HS-27A (cell line): Measurements from ENCODE around the gene BCDIN3D.
"Not testable (repeated sequence)": the region's sequence is repeated elsewhere in the genome, so short reads cannot be mapped to it uniquely, and the experiment has no call there.

ENCODE experiments used
- DNase-seq: peaks from one replicate; pipeline ENCODE4 v3.0.0-alpha.2; 2012; ENCODE audit warnings: low read depth, missing footprints

BCDIN3D gene

DNA sequence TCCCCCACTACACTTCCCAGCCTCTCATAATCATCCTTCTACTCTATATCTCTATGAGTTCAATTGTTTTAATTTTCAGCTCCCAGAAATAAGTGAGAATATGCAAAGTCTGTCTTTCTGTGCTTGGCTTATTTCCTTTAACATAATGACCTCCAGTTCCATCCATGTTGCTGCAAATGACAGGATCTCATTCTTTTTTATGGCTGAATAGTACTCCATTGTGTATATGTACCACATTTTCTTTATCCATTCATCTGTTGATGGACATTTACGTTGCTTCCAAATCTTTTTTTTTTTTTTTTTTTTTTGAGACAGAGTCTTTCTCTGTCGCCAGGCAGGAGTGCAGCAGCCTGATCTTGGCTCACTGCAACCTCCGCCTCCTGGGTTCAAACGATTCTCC lies 13.0 kb upstream of the BCDIN3D start:
- not testable (repeated sequence) for DNase-seq

DNA sequence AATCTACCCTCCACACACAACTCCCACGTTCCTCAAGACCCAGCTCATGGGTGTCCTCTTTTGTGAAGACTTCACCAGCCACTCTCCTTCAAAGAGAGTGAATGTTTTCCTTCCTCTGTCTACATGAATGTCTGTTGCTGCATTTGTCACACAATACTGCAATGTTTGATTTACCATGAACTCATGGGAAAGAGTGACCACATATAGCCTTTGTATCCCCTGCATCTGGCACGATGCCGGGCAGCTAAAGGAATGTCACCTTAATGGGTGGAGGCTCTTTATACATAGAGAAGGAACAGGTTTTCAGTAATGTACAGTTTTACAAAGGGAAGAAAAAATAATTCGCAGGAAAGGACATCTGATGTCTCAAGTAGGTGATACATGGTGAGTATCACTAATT lies 12.1 kb upstream of the BCDIN3D start:
- DNase-seq, result no peak

DNA sequence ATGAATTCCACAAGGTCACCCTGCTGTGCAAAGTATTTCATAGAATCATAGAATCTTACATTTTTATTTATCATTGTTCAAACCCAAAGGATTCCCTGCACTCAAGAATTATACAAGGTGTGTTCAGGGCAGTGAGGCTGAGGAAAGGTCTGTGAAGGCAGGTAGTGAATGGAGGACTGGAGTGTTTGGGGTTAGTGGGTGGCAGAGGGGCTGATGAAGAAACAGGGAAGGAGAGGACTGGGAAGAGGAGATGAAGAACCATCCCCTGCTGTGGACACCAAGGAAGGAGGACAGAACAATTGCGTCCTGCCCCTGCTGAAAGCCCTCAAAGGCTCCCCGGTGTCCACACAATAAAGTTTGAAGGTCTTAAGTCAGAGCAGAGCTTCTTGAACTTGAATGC lies 10.8 kb upstream of the BCDIN3D start:
- DNase-seq, result no peak

DNA sequence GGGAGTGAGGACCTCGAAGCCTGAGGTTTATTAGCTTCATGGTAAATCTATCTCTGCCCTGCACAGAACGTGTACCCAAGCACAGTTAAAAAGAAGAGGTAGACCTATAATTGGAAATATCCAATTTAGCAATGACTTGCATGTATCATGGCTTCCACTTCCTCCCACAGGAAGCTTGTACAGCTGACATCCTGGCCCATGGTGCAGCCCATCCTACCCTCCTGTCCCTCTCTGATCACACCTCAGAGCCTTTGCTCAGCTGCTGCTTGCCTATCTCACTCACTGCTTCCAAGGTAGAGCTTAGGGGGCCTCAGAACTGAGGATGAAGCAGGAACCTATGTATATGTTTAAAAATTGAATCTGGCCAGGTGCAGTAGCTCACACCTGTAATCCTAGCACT lies 4.3 kb upstream of the BCDIN3D start:
- no peak for DNase-seq

DNA sequence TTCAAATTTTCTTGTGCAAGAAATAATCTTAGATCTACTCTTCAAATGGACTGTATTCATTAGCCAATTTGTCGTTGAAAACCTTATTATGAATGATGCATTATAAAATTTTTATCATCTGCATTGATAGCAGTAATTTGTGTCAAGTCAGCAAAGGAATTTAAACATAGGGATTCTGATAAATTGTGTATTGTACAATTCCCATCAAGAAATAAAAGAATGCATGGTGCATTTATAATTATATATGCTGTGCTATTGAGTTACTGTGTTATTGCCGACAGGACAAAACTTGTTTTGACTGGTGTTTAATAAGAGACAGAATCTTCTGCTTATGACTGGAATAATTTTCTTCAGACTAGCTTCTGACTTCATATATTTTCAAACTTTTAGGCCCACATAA lies 3.1 kb upstream of the BCDIN3D start:
- no peak for DNase-seq

DNA sequence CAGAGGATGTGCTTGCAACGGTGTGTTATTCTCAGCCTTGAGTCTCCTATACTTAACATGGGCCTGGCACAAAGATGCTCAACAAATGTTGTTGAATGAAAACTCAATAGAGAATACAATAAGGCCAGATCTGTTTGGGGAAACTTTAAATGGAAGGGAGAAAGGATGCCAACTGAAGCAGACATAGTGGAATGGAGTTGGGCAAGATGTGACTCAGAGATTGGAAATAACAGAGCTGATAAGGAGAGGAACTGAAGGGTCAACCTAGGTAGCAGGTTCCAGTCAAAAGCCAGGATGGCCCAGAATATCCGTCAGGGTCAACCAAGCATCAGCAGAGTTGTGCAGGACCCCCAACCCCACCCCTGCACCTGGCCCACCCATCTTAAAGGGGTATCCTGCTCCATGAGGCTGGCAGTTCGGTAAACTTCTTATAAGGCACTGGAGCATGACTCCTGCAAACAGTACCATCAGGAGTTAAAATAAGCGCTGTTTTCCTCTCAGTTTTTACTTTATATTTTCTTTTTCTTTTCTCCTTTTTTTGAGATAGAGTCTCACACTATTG lies 1.1 kb upstream of the BCDIN3D start:
- DNase-seq, result no peak

DNA sequence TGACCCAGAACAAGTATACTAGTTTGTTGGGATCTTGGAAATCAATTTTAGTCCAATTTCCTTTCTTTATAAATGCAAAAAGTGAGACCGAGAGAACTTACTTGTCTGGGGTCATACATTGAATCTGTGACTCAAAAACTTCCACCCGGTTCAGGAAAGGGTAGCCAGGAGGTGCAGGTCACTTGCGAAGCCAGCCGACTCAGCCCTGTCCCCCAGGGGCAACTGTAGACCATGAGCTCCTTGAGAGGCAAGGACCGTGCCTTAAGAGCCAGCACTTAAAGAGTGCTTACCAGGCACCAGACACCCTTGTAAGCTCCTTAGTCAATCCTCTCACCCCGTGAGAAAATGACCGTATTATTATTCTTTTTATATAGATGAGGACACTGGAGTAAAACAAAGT lies 505 bp upstream of the BCDIN3D start:
- no peak for DNase-seq

DNA sequence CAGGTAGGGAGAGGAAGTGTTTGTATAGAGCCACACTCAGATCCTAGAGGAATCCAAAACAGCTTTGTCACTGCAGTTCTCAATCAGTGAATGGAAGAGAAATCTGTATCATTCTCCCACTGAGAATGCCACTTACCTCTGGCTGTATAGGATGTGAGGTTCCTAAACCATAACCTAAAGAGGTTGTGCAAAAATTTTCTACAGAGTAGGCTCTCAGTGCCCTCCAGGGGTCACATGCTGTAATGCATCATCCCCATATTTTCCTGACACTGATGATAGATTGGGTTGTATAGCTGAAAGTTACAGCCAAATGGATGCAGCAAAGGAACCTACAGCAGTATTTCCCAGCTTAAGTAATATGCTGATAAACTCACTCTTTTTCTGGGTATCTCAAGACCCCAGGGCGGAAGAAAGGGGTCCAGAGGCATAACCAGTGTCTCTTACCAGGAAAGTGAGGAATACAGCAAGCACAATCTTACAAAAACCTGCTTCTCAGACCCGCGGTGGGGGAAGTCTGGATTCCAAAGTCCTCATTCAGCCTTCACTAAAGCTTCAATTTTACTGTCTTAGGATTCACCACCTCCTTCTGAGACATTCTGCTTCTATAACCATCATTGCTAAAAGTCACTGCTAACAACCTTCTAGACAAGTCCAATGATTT lies 3.8 kb downstream of the BCDIN3D start:
- DNase-seq, result peak; percentile 12

DNA sequence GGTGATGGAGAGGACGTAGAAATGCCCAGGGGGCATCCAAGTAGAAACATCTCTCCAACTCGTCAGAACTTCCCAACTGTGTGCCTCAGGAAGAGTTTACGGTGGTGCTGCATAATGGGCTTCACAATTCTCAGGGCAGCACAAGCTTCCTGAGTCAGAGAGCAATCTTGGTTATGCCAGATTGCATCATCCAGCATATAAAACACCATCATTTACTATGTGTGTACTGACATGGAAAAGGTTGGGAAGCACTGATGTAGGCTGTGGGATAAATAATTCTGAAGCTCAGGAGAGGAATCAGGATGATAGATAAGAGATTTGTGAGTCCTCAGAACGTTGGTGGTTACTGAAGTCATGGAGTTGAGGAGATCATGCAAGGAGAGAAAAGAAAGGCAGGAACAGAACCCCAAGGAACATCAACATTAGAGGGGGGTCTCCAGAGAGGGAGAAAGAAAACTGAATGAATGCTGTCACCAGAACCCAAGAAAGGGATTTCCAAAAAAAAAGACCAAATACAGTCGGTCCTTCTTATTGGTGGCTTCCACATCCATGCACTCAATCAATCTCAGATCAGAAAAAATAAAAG lies 10.0 kb downstream of the BCDIN3D start:
- no peak for DNase-seq

DNA sequence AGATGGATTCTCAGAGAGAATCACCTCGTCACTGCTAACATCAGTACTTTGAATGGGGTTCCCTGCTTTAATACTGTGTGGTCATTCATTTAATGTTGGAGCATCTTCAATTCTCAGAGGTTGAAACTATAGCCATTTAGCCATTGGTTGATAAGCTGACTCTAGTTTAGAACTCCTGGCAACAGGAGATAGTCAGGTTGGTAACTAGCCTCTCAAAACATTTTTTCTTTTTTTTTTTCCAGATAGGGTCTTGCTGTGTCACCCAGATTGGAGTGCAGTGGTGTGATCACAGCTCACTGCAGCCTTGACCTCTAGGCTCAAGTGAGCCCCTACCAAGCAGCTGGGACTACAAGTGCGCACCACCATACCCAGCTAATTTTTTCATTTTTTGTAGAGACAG lies 11.2 kb downstream of the BCDIN3D start:
- no peak for DNase-seq

DNA sequence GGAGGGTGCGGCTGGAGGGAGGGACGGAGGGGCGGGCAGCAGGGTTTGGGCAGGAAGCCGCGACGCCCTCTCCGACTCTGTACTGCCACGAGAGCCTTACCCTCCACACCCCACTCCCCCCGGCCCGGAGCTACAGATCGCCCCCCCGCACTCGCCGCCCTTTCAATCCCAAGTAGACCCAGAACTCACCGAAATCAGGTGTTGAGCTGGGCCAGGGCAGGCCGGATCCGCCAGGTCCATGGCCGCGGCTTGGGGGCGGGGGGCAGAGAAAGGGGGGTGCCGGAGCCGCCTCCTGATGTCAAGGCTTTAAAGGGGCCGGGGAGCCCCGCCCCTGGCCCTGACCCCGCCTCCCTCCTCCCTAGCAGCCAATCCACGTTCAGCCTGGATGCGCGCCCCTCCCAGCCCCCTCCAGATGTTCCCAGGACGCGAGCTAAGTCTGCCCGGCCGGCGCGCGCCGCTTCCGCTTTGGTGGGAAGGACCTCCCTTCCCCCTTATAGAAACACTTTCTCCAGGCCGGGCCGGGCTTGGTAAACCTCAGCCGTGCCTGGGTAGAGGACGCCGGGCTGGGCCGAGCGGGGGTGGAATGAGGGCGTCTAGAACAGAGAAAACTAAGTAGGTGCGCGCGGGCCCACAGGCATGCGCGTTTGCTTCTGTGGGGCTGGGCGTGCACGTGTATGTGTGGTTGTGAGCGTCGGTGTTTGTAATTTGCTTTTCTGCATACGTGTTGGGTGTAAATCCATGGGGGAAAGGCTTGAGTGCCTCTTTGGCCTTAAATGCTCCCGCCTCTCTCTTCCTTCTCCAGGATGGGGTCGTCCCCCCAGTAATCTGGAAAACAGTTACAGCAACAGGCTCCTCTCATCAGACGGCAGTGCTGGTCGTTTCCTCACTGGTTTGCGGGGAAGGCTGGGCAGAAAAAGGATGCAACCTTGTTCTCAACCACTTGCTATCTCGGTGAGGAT lies 14.5 kb downstream of the BCDIN3D start, which contains the start of gene NCKAP5L:
Gene NCKAP5L (minus strand): TSS at position 281 of the 959 bp plus-strand sequence. CDS start 24,369 bp downstream, outside the sequence.
- peak; percentile 84 for DNase-seq

DNA sequence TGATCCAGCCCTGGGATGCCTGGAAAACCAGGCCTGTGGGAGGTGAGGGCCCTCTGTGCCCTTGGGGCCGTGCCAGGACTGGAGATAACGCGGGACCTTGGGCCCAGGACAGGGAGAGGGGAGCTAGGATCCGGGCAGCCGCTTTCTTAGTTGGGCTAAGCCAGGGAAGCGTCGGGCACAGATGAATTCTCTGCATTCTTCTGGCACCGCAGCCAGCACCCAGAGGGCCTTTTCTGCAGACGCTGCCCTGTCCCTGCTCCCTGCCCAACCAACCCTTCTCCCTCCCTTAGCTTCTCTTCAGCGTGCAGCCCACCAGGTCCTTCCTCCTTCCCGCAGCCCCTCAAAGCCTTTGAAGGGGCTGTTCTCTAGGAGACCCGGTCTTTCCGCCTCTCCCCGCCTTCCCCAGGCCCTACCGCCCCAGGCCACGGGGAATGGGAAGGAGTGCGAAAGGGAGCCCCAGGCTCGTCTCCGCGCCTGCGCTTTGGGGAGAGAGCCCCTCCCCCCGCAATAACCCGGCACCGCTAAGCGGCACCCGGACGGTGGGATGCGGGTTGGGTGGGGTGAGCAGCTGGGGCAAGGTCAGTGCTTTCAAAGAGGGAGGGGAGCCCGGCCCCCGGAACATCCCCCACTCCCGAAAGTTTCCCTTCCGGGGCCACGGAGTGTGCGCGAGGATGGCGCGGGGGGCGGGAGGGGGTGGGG lies 15.4 kb downstream of the BCDIN3D start:
- DNase-seq, result peak; percentile 66

DNA sequence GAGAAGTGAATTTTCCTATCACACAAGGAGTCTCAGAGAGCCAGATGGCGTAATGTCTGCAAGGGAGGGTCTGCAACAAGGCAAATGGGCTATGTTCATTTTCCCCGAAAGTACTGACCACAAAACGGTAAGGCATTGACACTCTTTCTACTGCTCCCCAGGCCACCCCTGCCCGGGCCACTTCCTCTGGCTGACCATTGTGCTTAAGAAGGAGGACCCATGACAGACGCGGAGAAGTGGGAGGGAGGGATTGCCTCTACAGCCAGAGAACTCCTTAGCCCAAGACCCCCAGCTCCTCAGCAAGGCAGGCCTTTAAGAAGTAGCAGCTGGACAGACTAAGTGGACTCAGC lies 15.9 kb downstream of the BCDIN3D start:
- DNase-seq, result no peak

DNA sequence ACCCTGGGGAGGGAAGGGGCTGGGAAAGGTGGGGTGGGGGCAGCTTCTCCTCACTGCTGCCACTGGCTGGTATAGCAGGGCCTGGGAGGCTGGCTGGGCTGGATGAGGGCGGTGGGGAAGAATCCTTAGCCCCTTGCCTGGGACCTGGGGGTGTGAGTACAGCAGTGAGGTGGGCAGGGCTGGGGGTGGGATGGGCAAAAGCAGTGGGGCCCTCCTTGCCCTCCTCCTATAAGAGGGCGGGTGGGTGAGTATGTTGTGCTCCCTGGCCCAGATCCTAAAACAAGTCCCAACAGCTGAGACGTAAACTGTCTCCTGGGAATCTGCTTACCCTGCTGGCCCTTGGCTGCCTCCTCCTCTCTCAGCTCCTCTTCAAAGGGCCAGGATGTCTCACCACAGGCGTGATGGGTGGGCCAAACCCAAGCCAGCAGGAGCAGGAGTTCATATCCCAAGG lies 16.9 kb downstream of the BCDIN3D start:
- DNase-seq, result no peak

DNA sequence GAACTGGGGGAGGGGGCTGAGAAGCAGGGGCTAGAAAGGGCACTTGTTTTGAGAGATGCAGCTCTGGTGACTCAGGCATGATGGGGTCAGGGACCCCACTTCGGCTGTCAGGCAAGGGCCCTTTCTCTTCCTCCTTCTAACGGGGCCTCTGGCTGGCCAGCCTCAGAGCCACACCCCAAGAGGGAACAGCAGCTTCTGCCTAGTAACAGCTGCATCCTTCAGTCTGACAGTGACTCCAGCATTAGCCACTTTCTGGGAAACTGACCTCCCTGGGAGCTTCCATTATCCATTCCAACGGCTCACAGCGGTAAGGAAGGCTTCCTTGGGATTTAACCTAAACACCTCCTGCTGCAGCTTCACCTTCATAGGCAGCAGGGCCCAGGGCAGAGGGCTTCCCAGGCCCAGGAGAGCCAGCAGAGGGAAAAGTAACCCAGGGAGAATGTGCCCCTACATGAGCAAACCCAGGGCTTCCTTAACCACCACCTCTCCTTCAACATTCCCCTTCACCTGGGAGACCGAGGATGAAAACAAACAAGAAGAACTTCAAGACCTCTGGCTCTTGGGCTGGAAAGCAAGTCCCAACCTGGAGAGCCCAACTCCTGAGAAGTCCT lies 17.4 kb downstream of the BCDIN3D start:
- DNase-seq, result no peak

DNA sequence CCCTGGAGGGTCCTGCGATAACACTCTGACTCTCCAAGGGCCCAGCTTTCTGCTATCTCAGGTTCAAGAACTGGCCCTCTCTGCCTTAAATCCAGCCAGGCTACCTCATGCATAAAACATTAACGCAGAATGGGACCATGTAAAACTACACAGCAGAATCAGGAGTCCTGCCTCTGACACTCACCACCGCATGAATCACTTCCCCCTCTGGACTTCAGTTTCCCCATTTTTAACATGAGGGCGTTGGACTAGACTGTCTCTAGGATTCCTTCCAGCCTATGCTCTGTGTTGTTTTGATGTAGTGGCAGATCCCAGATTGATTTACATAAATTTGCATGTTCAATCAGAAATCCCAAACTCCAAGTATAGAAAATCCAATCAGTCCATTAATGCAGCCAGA lies 18.0 kb downstream of the BCDIN3D start:
- no peak for DNase-seq

DNA sequence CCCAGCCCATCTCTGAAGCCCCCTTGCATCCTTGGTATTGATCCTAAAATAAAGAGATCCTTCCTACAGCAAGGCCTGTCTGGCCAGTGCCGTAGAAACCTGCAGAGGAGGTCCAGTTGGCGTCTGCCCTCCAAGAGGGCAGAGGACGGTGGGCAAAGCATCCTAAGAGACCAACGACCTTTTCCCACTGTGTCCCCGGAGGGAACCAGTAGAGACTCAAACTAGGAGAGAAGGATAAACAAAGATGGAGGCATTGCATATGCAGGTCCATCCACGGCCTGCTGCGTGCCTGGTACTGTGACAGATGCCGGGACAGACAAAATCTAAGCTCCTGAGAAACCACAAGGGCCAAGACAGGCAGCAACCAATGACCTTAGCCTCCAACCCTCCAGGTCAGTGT lies 18.5 kb downstream of the BCDIN3D start:
- DNase-seq, result no peak

DNA sequence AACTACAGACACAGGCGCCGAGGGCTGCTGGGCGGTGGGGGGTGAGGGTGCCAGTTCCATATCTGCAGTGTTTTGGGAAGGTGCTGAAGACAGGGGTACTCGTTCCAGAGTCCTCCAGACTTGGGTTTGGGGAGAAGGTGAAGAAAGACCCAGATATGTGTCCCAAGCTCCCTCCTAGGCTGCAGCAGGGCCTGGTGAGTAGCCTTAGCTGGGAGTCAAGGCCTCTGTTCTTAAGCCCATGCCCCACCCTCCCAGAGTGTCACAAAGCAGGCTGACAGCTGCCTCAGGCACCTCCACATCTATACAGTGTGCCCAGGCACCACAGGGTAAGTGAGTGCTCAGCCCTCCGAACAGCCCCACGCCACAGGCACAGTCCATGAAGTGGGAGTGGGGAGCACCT lies 19.0 kb downstream of the BCDIN3D start:
- no peak for DNase-seq

DNA sequence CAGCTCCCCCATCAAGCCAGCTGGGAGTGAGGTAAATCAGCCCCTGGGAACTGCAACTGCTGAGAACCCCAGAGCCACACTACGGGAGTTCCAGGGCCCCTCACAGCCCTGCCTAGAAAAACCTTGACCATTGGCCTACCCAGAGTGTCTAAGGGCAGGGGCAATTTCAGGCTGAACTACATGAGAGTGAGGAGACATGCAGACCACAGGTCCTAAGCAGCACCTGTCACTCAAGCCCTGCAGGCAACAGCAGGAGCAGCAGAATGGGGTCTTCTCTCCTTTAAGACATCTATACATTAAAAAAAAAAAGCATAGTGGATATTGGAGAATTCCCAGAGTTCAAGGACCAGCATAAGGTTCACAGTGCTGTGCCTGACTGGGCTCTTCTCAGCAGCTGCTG lies 19.6 kb downstream of the BCDIN3D start:
- DNase-seq, result no peak

DNA sequence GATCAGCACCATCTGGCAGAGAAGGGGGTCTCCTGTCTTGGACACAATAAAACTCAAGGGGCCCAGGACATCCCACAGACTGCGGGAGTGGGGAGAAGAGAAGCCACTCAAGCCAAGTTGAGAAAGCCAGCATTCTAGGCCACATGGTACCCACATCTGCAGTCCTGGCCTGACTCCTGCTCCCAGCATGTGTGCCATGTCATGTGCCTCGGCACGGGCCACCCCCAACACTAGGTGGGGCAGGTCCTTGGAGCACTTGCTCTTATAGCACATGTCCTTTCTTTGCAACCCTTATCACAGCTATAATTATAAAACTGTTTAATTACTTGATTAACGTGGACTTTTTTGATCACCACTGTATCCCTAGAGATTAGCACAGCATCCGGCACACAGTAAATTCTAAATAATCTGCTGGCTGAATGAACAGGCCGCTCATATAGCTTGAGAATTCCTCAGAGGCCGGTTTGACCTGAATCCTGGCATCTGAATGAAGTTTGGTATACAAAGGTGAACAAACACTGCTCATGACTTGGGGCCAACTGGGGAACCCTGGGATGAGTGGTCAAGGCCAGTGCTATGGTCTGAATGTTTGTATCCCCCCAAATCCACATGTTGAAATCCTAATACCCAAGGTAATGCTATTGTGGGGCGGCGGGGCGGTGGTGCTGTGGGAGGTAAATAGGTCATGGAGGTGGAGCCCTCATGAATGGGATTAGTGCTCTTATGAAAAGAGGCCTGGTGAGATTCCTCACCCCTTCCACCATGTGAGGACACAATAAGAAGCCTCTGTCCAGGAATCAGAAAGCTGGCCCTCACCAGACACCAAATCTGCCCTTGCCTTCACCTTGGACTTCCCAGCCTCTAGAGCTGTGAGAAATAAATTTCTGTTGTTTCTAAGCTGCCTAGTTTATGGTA lies 21.3 kb downstream of the BCDIN3D start:
- DNase-seq, result no peak
